Naive thymus-derived CD8-positive, alpha-beta T cell (primary cell): ENCODE data around the gene SH2B3. TPM values are rescaled to one million over a fixed set of nuclear protein-coding genes. Genes with fewer than 3 reads are reported as not detected.
A peak's percentile ranks its signal among the peaks of the same experiment; 100 is the strongest.
"Not testable (repeated sequence)": the region's sequence is repeated elsewhere in the genome, so short reads cannot be mapped to it uniquely, and the experiment has no call there.

Experiments used
- ATAC-seq, 2 donors: fragments of 150-1000 bp; cut with Tn5 transposase in 1 of 2; sonication (Bioruptor Pico), chemical (Tn5 transposase) in 1 of 2; 1 replicate in 1 of 2; 2 replicates in 1 of 2; pipeline ENCODE4 v1.10.0; 2021; ENCODE audit warnings: mild to moderate bottlenecking in 2 of 2, moderate library complexity in 2 of 2
- POLR2A ChIA-PET: fragments of 350-600 bp; sonication (Branson Sonifier 250); formaldehyde crosslinking; loops from one replicate; lab custom pipeline; 2021; ENCODE audit warnings: antibody characterized with exemption; lab: Charles Lee
- DNase-seq, 10 donors: peaks; one replicate each; pipeline versions ENCODE4 v3.0.0 to v3.0.0-alpha.2; 2020 to 2022
- H3K27ac Mint-ChIP-seq, 10 donors: one replicate each; pipeline ENCODE4 v1.8.0; 2020 to 2022; ENCODE audit warnings: mild to moderate bottlenecking in 10 of 10, mixed read lengths in 10 of 10, moderate library complexity in 4 of 10, inconsistent platforms in 1 of 10
- H3K27me3 Mint-ChIP-seq, 5 donors: one replicate each; pipeline ENCODE4 v1.8.0; 2021 to 2022; ENCODE audit warnings: mixed read lengths in 5 of 5
- H3K36me3 Mint-ChIP-seq, 3 donors: one replicate each; pipeline ENCODE4 v1.8.0; 2020 to 2022; ENCODE audit warnings: mixed read lengths in 3 of 3, mild to moderate bottlenecking in 2 of 3, inconsistent platforms in 1 of 3
- H3K4me1 Mint-ChIP-seq, 4 donors: one replicate each; pipeline ENCODE4 v1.8.0; 2021 to 2022; ENCODE audit warnings: mixed read lengths in 4 of 4
- H3K4me3 Mint-ChIP-seq, 10 donors: one replicate each; pipeline ENCODE4 v1.8.0; 2020 to 2022; ENCODE audit warnings: mild to moderate bottlenecking in 10 of 10, mixed read lengths in 10 of 10, moderate library complexity in 6 of 10, inconsistent platforms in 1 of 10
- H3K9me3 Mint-ChIP-seq, 9 donors: one replicate each; pipeline ENCODE4 v1.8.0; 2020 to 2022; ENCODE audit warnings: mixed read lengths in 9 of 9, mild to moderate bottlenecking in 3 of 9, inconsistent platforms in 1 of 9, moderate library complexity in 1 of 9
- polyA plus RNA-seq, 3 donors: library from polyadenylated mRNA; unstranded; fragments of 300-500 nt; fragmentation: Illumina TruSeq; gene quantifications; one replicate each; pipeline ENCODE4 v1.2.3, GENCODE V29; 2021
- total RNA-seq, 8 experiments: library from RNA in 2 of 8; stranded (reverse) in 2 of 8; gene quantifications; one replicate each; pipeline ENCODE4 v1.2.3 and lab custom pipeline; 2021 to 2026

Gene SH2B3
- total and polyA plus RNA-seq, 5 experiments from 2014 or later, result 2.1 to 12.8 (median 5.3) TPM

DNA sequence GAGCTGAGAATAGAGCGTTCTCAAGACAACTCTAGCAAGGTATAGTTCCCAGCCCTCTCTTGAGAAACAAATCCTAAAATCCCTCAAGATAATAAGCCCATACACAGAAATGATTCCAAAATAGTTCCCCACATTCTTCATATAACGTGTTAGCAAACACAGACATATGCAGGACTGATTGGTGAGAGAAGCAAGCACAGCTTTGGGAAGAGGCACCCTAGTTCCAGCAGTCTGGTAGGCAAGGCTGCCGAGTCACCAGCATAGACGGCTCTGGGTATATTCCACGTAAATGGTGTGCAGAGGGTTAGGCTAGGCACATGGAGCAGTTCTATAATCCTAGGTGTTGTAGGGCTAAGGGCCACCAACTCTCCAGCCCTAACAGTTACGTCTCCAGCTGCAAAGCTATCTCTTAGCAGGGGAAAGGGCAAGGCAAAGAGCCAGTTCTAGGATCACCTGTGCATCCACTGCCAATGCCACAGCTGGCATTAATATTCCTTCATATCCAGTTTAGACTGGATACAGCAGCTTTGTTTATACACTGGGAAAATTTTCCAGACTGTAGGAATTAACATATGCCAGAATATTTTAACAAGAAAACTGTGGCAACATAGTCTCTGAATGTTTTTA, 52.9 kb downstream of the SH2B3 start:
- DNase-seq (no peak), ATAC-seq (no peak)
- peak overlapping the region in 3 of 10 donors; percentile 7 to 74 (median 27) for H3K27ac Mint-ChIP-seq
- no peaks in the 10 kb centered on the region for H3K27me3 Mint-ChIP-seq
- POLR2A ChIA-PET, result interaction anchor here (1.5 kb wide), 1 partner anchor 23 kb away, joined by 3 read pairs; no protein-coding TSS in a partner anchor
- H3K4me1 Mint-ChIP-seq, result peaks cover 0 to 20% (median under 1%) of the 10 kb centered on the region in 4 donors
- no peaks in the 10 kb centered on the region for H3K9me3 Mint-ChIP-seq
- no peak overlapping the region for H3K4me3 Mint-ChIP-seq
- H3K36me3 Mint-ChIP-seq, result peaks cover 0 to 62% (median 6%) of the 10 kb centered on the region in 3 donors

- H3K4me3 Mint-ChIP-seq, H3K27ac Mint-ChIP-seq, DNase-seq, H3K9me3 Mint-ChIP-seq, ATAC-seq, POLR2A ChIA-PET, H3K27me3 Mint-ChIP-seq: not testable (repeated sequence)
- Mint-ChIP-seq H3K36me3 (peaks cover 0 to 55% (median 6%) of the 10 kb centered on the region in 3 donors), H3K4me1 (peaks cover 0 to 14% (median under 1%) of the 10 kb centered on the region in 4 donors)
Measured at GRCh38 chr12:111460111-111460510, 54.4 kb downstream of the SH2B3 start.

- H3K36me3 Mint-ChIP-seq, result peaks cover 0 to 48% (median 0%) of the 10 kb centered on the region in 3 donors
- H3K4me3 Mint-ChIP-seq, result no peak overlapping the region
- no peaks in the 10 kb centered on the region for H3K9me3 Mint-ChIP-seq
- ATAC-seq, result no peak
- peaks cover 0 to 6% (median under 1%) of the 10 kb centered on the region in 4 donors for H3K4me1 Mint-ChIP-seq
- DNase-seq, result no peak
- peak overlapping the region in 4 of 10 donors; percentile 14 to 68 (median 59) for H3K27ac Mint-ChIP-seq
- H3K27me3 Mint-ChIP-seq, result no peaks in the 10 kb centered on the region
- POLR2A ChIA-PET, result no interaction called here
Measured at GRCh38 chr12:111462210-111462769, 56.6 kb downstream of the SH2B3 start.

GRCh38 chr12:111467092-111467856, 61.6 kb downstream of the SH2B3 start:
- ATAC-seq (no peak), DNase-seq (no peak)
- POLR2A ChIA-PET, result interaction anchor here (0.6 kb wide), 2 partner anchors 90 to 1136 kb away, joined by 3 to 4 read pairs; no protein-coding TSS in a partner anchor
- H3K27ac Mint-ChIP-seq, result peak overlapping the region in 1 of 10 donors; percentile 3
- H3K4me3 Mint-ChIP-seq, result no peak overlapping the region
- no peaks in the 10 kb centered on the region for H3K9me3 Mint-ChIP-seq
- peaks cover 6 to 69% (median 12%) of the 10 kb centered on the region in 3 donors for H3K36me3 Mint-ChIP-seq
- no peaks in the 10 kb centered on the region for H3K27me3 Mint-ChIP-seq
- peaks cover 0 to 7% (median 2%) of the 10 kb centered on the region in 4 donors for H3K4me1 Mint-ChIP-seq

DNA sequence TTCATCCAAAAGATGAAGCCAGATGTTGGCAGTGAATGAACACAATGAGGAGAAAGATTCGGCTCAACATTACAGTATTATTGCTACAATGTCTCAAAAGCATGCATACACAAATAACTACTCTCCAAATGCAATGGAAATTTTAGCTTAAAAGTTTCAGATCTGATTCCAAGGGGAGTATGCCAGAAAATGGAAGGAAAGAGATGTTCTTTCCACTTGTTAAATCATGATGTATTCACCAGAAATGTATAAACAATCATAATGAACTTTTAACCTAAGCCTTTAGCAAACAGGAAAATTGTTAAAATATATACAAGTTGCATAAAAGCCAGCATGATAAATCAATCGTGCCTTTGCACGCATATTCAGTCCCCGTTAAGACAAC, 62.1 kb downstream of the SH2B3 start:
- Mint-ChIP-seq H3K36me3 (peaks cover 6 to 65% (median 12%) of the 10 kb centered on the region in 3 donors), H3K4me3 (no peak overlapping the region), H3K9me3 (no peaks in the 10 kb centered on the region), H3K27me3 (no peaks in the 10 kb centered on the region), H3K27ac (peak overlapping the region in 1 of 10 donors; percentile 3), H3K4me1 (peaks cover 0 to 7% (median 0%) of the 10 kb centered on the region in 4 donors)
- DNase-seq (no peak), ATAC-seq (no peak)
- POLR2A ChIA-PET, result interaction anchor here (0.7 kb wide), 1 partner anchor 28 kb away, joined by 6 read pairs; no protein-coding TSS in a partner anchor

DNA sequence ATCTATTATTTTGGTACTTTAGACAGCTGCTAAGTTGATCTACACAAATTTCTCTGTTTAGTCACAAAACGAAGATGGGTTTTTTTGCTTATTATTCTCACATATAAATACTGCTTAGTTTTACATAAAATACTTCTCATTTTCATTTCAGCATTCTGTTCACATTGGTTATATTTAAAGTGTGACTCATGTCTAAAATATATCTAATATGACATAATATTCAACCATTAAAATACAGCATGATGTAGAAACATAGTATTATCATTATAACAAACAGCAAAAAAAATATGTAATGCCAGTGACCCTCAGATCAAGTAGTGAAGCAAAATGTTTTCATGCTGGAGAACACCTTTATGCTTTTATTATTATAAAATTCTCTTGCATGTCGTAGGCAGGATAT, 63.7 kb downstream of the SH2B3 start:
- POLR2A ChIA-PET, result no interaction called here
- H3K9me3 Mint-ChIP-seq, result no peaks in the 10 kb centered on the region

GRCh38 chr12:111471236-111471635, 65.5 kb downstream of the SH2B3 start:
- Mint-ChIP-seq H3K36me3 (peaks cover 6 to 72% (median 23%) of the 10 kb centered on the region in 3 donors), H3K9me3 (no peaks in the 10 kb centered on the region), H3K27me3 (no peaks in the 10 kb centered on the region), H3K4me3 (no peak overlapping the region), H3K4me1 (peaks cover 0 to 7% (median 0%) of the 10 kb centered on the region in 4 donors), H3K27ac (peak overlapping the region in 3 of 10 donors; percentile 7 to 56 (median 27))
- ATAC-seq (no peak), DNase-seq (no peak)
- POLR2A ChIA-PET, result no interaction called here

More for the DNA sequence above, 63.7 kb downstream of the SH2B3 start:
- no peak overlapping the region for H3K4me3 Mint-ChIP-seq
- H3K27me3 Mint-ChIP-seq, result no peaks in the 10 kb centered on the region
- peaks cover 6 to 71% (median 16%) of the 10 kb centered on the region in 3 donors for H3K36me3 Mint-ChIP-seq
- H3K27ac Mint-ChIP-seq, result peak overlapping the region in 2 of 10 donors; percentile 31 to 40
- no peak for DNase-seq
- peaks cover 0 to 7% (median 0%) of the 10 kb centered on the region in 4 donors for H3K4me1 Mint-ChIP-seq
- ATAC-seq, result no peak

DNA sequence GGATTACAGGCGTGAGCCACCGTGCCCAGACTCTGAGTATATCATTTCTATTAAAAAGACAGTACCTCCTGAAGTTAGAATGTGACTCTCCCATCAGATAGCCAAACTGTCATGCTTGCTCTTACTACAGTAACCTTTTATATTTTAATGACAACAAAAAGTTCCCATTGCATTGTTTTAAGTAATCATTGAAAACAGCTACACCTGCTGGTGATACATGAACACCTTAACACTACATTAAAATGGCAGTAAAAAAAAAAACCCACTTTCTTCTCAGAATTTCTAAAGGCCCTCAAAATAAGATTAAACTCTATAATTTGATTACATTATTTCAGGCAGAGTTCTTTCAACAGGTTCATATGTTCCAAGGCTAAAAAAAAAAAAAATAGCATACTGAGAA, 76.7 kb downstream of the SH2B3 start:
- no peak overlapping the region for H3K4me3 Mint-ChIP-seq
- no peaks in the 10 kb centered on the region for H3K4me1 Mint-ChIP-seq
- ATAC-seq, result no peak
- peak overlapping the region in 2 of 10 donors; percentile 12 to 44 for H3K27ac Mint-ChIP-seq
- DNase-seq, result no peak
- peaks cover 3 to 76% (median 17%) of the 10 kb centered on the region in 3 donors for H3K36me3 Mint-ChIP-seq
- H3K27me3 Mint-ChIP-seq, result no peaks in the 10 kb centered on the region
- POLR2A ChIA-PET, result no interaction called here
- no peaks in the 10 kb centered on the region for H3K9me3 Mint-ChIP-seq

GRCh38 chr12:111488271-111488670, 82.5 kb downstream of the SH2B3 start:
- Mint-ChIP-seq H3K4me1 (peaks cover 0 to 3% (median 0%) of the 10 kb centered on the region in 4 donors), H3K27ac (peak overlapping the region in 3 of 10 donors; percentile 20 to 79 (median 57)), H3K4me3 (no peak overlapping the region), H3K9me3 (no peaks in the 10 kb centered on the region), H3K27me3 (no peaks in the 10 kb centered on the region), H3K36me3 (peaks cover 10 to 78% (median 18%) of the 10 kb centered on the region in 3 donors)
- DNase-seq (no peak), ATAC-seq (no peak)
- POLR2A ChIA-PET, result interaction anchor here (0.6 kb wide), 1 partner anchor 142 kb away, joined by 3 read pairs; no protein-coding TSS in a partner anchor

DNA sequence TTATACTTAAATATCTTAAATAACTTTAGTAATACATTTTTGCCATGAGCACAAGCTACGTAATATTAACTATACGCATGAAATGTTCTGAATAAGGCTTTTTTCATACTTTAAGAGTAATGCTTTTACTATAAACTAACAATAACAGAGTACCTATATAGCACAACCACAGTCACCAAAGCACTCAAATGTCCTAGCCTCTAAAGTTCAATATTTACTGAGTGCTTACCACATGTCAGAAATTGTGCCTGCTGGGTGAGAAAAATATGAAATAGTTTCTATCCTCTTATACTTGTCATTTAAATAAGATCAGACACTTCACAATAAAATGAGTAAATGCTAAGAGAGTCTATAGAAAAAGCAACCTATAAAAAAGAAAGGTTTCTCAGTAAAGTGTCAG, 83.1 kb downstream of the SH2B3 start:
- H3K27ac Mint-ChIP-seq, result no peak overlapping the region
- POLR2A ChIA-PET, result interaction anchor here (0.6 kb wide), 1 partner anchor 142 kb away, joined by 3 read pairs; no protein-coding TSS in a partner anchor
- peaks cover 0 to 3% (median 0%) of the 10 kb centered on the region in 4 donors for H3K4me1 Mint-ChIP-seq
- ATAC-seq (no peak), DNase-seq (no peak)
- H3K9me3 Mint-ChIP-seq, result no peaks in the 10 kb centered on the region
- H3K27me3 Mint-ChIP-seq, result no peaks in the 10 kb centered on the region
- H3K4me3 Mint-ChIP-seq, result no peak overlapping the region
- H3K36me3 Mint-ChIP-seq, result peaks cover 10 to 77% (median 14%) of the 10 kb centered on the region in 3 donors

DNA sequence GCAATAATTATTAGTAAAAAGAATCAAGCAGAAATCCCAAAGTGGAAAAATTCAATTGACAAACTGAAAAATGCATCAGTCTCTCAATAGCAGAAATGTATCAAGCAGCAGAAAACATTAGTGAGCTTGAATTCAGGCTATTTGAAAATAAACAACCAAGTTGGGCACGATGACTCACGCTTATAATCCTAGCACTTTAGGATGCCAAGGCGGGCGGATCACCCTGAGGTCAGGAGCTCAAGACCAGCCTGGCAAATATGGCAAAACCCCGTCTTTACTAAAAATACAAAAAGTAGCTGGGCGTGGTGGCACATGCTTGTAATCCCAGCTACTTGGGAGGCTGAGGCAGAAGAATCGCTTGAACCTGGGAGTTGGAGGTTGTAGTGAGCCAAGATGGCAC, 87.3 kb downstream of the SH2B3 start:
- peaks cover 7 to 78% (median 18%) of the 10 kb centered on the region in 3 donors for H3K36me3 Mint-ChIP-seq
- ATAC-seq, DNase-seq, H3K4me1 Mint-ChIP-seq, H3K27me3 Mint-ChIP-seq, H3K9me3 Mint-ChIP-seq, H3K27ac Mint-ChIP-seq, H3K4me3 Mint-ChIP-seq, POLR2A ChIA-PET: not testable (repeated sequence)

DNA sequence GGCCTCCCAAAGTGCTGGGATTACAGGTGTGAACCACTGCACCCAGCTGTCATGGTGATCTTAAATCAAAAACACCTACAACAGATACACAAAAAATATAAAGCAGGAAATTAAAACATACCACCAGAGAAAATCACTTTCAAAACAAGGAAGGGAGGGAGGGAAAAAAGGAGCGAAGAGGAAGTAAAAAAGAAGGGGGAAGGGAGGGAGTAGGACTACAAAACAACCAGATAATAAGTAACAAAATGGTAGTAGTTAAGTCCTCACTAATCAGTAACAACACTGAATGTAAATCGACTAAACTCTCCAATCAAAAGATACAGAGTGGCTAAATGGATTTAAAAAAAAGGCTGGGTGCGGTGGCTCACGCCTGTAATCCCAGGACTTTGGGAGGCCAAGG, 89.0 kb downstream of the SH2B3 start:
- H3K4me1 Mint-ChIP-seq, result peaks cover 0 to 6% (median 2%) of the 10 kb centered on the region in 4 donors
- H3K27ac Mint-ChIP-seq, result no peak overlapping the region
- peaks cover 3 to 81% (median 19%) of the 10 kb centered on the region in 3 donors for H3K36me3 Mint-ChIP-seq

More for the DNA sequence above, 89.0 kb downstream of the SH2B3 start:
- POLR2A ChIA-PET, result no interaction called here
- Mint-ChIP-seq H3K27me3 (no peaks in the 10 kb centered on the region), H3K9me3 (no peaks in the 10 kb centered on the region), H3K4me3 (no peak overlapping the region)
- no peak for ATAC-seq
- DNase-seq, result no peak
